ENCODE measurements around the gene PFN4. TPM values are rescaled to one million over a fixed set of nuclear protein-coding genes. Genes with fewer than 3 reads are reported as not detected.

The PFN4 gene
- polyA plus RNA-seq, 1 of the 3 experiments (the other 2 are of a cell fraction): 0.61 TPM

- ChIA-PET POLR2A (no interaction called here), CTCF (interaction anchor here (1.2 kb wide), 1 partner anchor 162 kb away, joined by 4 read pairs; the partner anchor contains the start of gene ATAD2B)
- no peak overlapping the region for H3K4me2 ChIP-seq
- peaks cover 0 to 8% of the 10 kb centered on the region in 2 experiments; a peak in 2 of 4 replicates for H3K4me1 ChIP-seq (ENCODE audit: control insufficient read depth in 1 of 2, insufficient read depth in 2 of 2, low read depth in 1 of 2, low read length in 1 of 2)
- no peaks in the 10 kb centered on the region for H3K9me2 ChIP-seq
- no peak overlapping the region for H3K4me3 ChIP-seq (ENCODE audit: low read depth in 2 of 2, low read length in 1 of 2)
- H3K27ac ChIP-seq (ENCODE audit: low read depth in 2 of 2, low read length in 1 of 2): no peak overlapping the region
- no peaks in the 10 kb centered on the region for H4K20me1 ChIP-seq (ENCODE audit: insufficient read depth)
- TF ChIP-seq SIN3A (IDR thresholded peaks at IDR 0.05; ENCODE audit: borderline replicate concordance, low read depth, low read length) (no peak), FOXM1 (IDR thresholded peaks at IDR 0.05; ENCODE audit: low read depth) (no peak), YY1 (IDR thresholded peaks at IDR 0.05; ENCODE audit: low read depth) (no peak), EP300 (IDR thresholded peaks at IDR 0.05; ENCODE audit: borderline replicate concordance in 1 of 2, low read depth in 1 of 2, low read length in 1 of 2) (no peak), EZH2phosphoT487 (IDR thresholded peaks at IDR 0.05; ENCODE audit: borderline replicate concordance, low read depth) (no peak)
- no peak overlapping the region for H3K9ac ChIP-seq
- H2AFZ ChIP-seq (ENCODE audit: low read depth): no peak overlapping the region
- H3K27me3 ChIP-seq (ENCODE audit: insufficient read depth): no peaks in the 10 kb centered on the region
- peaks cover 16% of the 10 kb centered on the region for H3F3A ChIP-seq (replicated peaks; ENCODE audit: insufficient read depth)
- H3K9me3 ChIP-seq: no peaks in the 10 kb centered on the region
- H3K36me3 ChIP-seq (replicated peaks in 1 of 2; ENCODE audit: control insufficient read depth in 1 of 2, insufficient read depth in 2 of 2, low read length in 1 of 2): peaks cover 0 to 4% of the 10 kb centered on the region in 2 experiments
- no peaks in the 10 kb centered on the region for H3K79me2 ChIP-seq (ENCODE audit: insufficient read depth)
- no peak for DNase-seq
- 85% methylated on average over 2 of the region's 2 CpGs for WGBS (ENCODE audit: low lambda C conversion rate)
Measured at GRCh38 chr2:24088821-24089359, 34.2 kb downstream of the PFN4 start.

DNA sequence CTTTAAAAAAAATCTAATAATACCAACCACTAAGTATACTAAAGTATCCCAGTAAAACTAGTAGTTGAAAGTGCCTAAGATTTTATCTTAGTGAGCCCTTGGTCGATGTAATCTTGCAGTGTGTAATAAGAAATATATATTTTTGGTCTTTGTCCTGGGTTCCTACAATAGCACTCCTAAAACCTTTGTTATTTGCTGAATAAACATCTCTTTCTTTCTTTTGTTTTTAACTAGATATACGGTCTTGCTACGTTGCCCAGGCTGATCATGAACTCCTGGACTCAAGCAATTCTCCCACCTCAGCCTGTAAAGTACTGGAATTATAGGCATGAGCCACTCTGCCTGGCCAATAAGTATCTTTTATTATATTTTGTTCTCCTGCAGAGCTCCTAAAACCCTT lies 36.1 kb downstream of the PFN4 start:
- Histone ChIP-seq H3K4me2 (no peak overlapping the region), H3K4me1 (ENCODE audit: control insufficient read depth in 1 of 2, insufficient read depth in 2 of 2, low read depth in 1 of 2, low read length in 1 of 2) (peaks cover 0 to 21% of the 10 kb centered on the region in 2 experiments; a peak in 2 of 4 replicates)
- CTCF ChIA-PET: interaction anchor here (0.8 to 1.0 kb wide), 2 partner anchors 295 to 296 kb away, joined by 3 to 5 read pairs; no protein-coding TSS in a partner anchor

GRCh38 chr2:24086241-24086640 lies 36.9 kb downstream of the PFN4 start:
- no peaks in the 10 kb centered on the region for H3K9me2 ChIP-seq

More for the DNA sequence above, 36.1 kb downstream of the PFN4 start:
- H3K27me3 ChIP-seq (ENCODE audit: insufficient read depth): no peaks in the 10 kb centered on the region
- 70% methylated on average over 3 of the region's 3 CpGs for WGBS (ENCODE audit: low lambda C conversion rate)
- DNase-seq: no peak
- H3K27ac ChIP-seq (ENCODE audit: low read depth in 2 of 2, low read length in 1 of 2): no peak overlapping the region
- no peaks in the 10 kb centered on the region for H3K9me2 ChIP-seq
- H3K9me3 ChIP-seq: no peaks in the 10 kb centered on the region
- peaks cover 13% of the 10 kb centered on the region; the same call in 1 of the 2 replicates for H3K79me2 ChIP-seq (ENCODE audit: insufficient read depth)
- H3K4me3 ChIP-seq (ENCODE audit: low read depth in 2 of 2, low read length in 1 of 2): no peak overlapping the region
- no peak overlapping the region for H2AFZ ChIP-seq (ENCODE audit: low read depth)
- H3K9ac ChIP-seq: no peak overlapping the region
- POLR2A ChIA-PET: no interaction called here
- peaks cover 29% of the 10 kb centered on the region for H3F3A ChIP-seq (replicated peaks; ENCODE audit: insufficient read depth)
- H3K36me3 ChIP-seq (replicated peaks in 1 of 2; ENCODE audit: control insufficient read depth in 1 of 2, insufficient read depth in 2 of 2, low read length in 1 of 2): peaks cover 10 to 15% of the 10 kb centered on the region in 2 experiments
- no peak for TF ChIP-seq GABPA (IDR thresholded peaks at IDR 0.05; ENCODE audit: low read depth)
- TF ChIP-seq EZH2phosphoT487 (IDR thresholded peaks at IDR 0.05; ENCODE audit: borderline replicate concordance, low read depth): no peak
- no peak for TF ChIP-seq FOXJ3 (CRISPR knock-in tag; IDR thresholded peaks at IDR 0.05)
- TF ChIP-seq TCF12 (IDR thresholded peaks at IDR 0.05): no peak
- no peak for TF ChIP-seq FOSL2 (IDR thresholded peaks at IDR 0.05; ENCODE audit: borderline replicate concordance, low read depth)
- no peak for TF ChIP-seq JUND (IDR thresholded peaks at IDR 0.05)
- TF ChIP-seq RFX5 (IDR thresholded peaks at IDR 0.05; ENCODE audit: low read length): no peak
- H4K20me1 ChIP-seq (ENCODE audit: insufficient read depth): no peaks in the 10 kb centered on the region

More at GRCh38 chr2:24086241-24086640, 36.9 kb downstream of the PFN4 start:
- CTCF ChIA-PET: no interaction called here
- no peak overlapping the region for H3K9ac ChIP-seq
- no peak for TF ChIP-seq RXRA (IDR thresholded peaks at IDR 0.05; ENCODE audit: borderline replicate concordance, low read depth)
- no peak for TF ChIP-seq FOXM1 (IDR thresholded peaks at IDR 0.05; ENCODE audit: low read depth)
- TF ChIP-seq MXI1 (IDR thresholded peaks at IDR 0.05; ENCODE audit: low read depth, low read length): no peak
- no peak for TF ChIP-seq TEAD4 (IDR thresholded peaks at IDR 0.05; ENCODE audit: borderline replicate concordance, insufficient read depth)
- TF ChIP-seq ELF1 (IDR thresholded peaks at IDR 0.05): no peak
- TF ChIP-seq RCOR1 (IDR thresholded peaks at IDR 0.05; ENCODE audit: low read length): no peak
- TF ChIP-seq, protein P1, sequence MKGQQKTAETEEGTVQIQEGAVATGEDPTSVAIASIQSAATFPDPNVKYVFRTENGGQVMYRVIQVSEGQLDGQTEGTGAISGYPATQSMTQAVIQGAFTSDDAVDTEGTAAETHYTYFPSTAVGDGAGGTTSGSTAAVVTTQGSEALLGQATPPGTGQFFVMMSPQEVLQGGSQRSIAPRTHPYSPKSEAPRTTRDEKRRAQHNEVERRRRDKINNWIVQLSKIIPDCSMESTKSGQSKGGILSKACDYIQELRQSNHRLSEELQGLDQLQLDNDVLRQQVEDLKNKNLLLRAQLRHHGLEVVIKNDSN (IDR thresholded peaks at IDR 0.05; ENCODE audit: borderline replicate concordance, low read depth): no peak
- 92% methylated on average over 1 of the region's 1 CpG for WGBS (ENCODE audit: low lambda C conversion rate)
- no peak overlapping the region for H2AFZ ChIP-seq (ENCODE audit: low read depth)
- H3K4me1 ChIP-seq (ENCODE audit: control insufficient read depth in 1 of 2, insufficient read depth in 2 of 2, low read depth in 1 of 2, low read length in 1 of 2): peaks cover 0 to 21% of the 10 kb centered on the region in 2 experiments; a peak in 2 of 4 replicates
- no peaks in the 10 kb centered on the region for H3K9me3 ChIP-seq
- H3F3A ChIP-seq (replicated peaks; ENCODE audit: insufficient read depth): peaks cover 29% of the 10 kb centered on the region
- H3K27ac ChIP-seq (ENCODE audit: low read depth in 2 of 2, low read length in 1 of 2): no peak overlapping the region
- POLR2A ChIA-PET: no interaction called here
- DNase-seq: no peak
- H3K4me3 ChIP-seq (ENCODE audit: low read depth in 2 of 2, low read length in 1 of 2): no peak overlapping the region
- H3K36me3 ChIP-seq (replicated peaks in 1 of 2; ENCODE audit: control insufficient read depth in 1 of 2, insufficient read depth in 2 of 2, low read length in 1 of 2): peaks cover 12 to 19% of the 10 kb centered on the region in 2 experiments
- H3K4me2 ChIP-seq: no peak overlapping the region
- H3K79me2 ChIP-seq (ENCODE audit: insufficient read depth): peaks cover 13% of the 10 kb centered on the region; the same call in 1 of the 2 replicates
- H4K20me1 ChIP-seq (ENCODE audit: insufficient read depth): no peaks in the 10 kb centered on the region
- no peaks in the 10 kb centered on the region for H3K27me3 ChIP-seq (ENCODE audit: insufficient read depth)

Data from SK-N-SH (cell line).